Adrenal gland (tissue), 5 donors: ENCODE data around the gene TLCD4.

Experiments
- POLR2A ChIP-seq, 2 donors: fragments of 450-650 bp; IDR thresholded peaks; one replicate each; pipeline ENCODE4 v1.6.1; 2017; ENCODE audit warnings: antibody characterized with exemption in 2 of 2, mild to moderate bottlenecking in 2 of 2, moderate library complexity in 1 of 2
- TF ChIP-seq, protein P1 (sequence below), 6 experiments: fragments of 450-650 bp in 4 of 6; fragments of 200-600 bp in 2 of 6; sonication (generic) in 1 of 6; IDR thresholded peaks; 1 replicate in 5 of 6; 2 replicates in 1 of 6; pipeline versions ENCODE4 v1.5.1 to v1.8.0; 2016 to 2021; ENCODE audit warnings: antibody characterized with exemption in 6 of 6, mild to moderate bottlenecking in 2 of 6, moderate library complexity in 1 of 6
- donor health status: DM: no; HTN: no; CAD: no.

DNA sequence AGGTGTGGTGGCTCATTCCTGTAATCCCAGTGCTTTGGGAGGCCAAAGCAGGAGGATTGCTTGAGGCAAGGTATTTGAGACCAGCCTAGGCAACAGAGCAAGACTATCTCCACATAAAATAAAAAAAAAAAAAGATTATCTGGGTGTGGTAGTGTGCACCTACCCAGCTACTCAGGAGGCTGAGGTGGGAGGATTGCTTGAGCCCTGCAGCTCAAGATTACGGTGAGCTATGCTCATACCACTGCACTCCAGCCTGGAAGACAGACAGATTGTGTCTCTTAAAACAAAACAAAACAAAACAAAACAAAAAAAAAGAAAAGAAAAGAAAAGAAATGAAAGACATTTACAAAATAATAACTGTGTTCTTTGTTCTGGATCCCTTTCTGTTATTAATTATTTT, 6.1 kb upstream of the TLCD4 start:
- TF ChIP-seq POLR2A (IDR thresholded peaks at IDR 0.05) = no peak
- TF ChIP-seq, protein P1, sequence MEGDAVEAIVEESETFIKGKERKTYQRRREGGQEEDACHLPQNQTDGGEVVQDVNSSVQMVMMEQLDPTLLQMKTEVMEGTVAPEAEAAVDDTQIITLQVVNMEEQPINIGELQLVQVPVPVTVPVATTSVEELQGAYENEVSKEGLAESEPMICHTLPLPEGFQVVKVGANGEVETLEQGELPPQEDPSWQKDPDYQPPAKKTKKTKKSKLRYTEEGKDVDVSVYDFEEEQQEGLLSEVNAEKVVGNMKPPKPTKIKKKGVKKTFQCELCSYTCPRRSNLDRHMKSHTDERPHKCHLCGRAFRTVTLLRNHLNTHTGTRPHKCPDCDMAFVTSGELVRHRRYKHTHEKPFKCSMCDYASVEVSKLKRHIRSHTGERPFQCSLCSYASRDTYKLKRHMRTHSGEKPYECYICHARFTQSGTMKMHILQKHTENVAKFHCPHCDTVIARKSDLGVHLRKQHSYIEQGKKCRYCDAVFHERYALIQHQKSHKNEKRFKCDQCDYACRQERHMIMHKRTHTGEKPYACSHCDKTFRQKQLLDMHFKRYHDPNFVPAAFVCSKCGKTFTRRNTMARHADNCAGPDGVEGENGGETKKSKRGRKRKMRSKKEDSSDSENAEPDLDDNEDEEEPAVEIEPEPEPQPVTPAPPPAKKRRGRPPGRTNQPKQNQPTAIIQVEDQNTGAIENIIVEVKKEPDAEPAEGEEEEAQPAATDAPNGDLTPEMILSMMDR (IDR thresholded peaks at IDR 0.05) = no peak
